HepG2 (cell line): Measurements from ENCODE around the gene STMN3. TPM values are rescaled to one million over a fixed set of nuclear protein-coding genes. Genes with fewer than 3 reads are reported as not detected.

Experiments used
- AGO1 ChIP-seq: fragments of 200-400 bp; formaldehyde crosslinking; IDR thresholded peaks from 2 replicates; pipeline ENCODE4 v1.6.1; 2017; ENCODE audit warnings: mild to moderate bottlenecking, low read depth, low read length, moderate library complexity; ENCODE audit not compliant: poor library complexity, severe bottlenecking
- ARNT2 ChIP-seq: sonication (generic); formaldehyde crosslinking; IDR thresholded peaks from 2 replicates; pipeline ENCODE4 v1.8.0; 2022; ENCODE audit warnings: mild to moderate bottlenecking, low read depth, missing genetic modification reagents, moderate library complexity
- ARNTL ChIP-seq: sonication (generic); formaldehyde crosslinking; IDR thresholded peaks from 2 replicates; pipeline ENCODE4 v1.4.0; 2020; ENCODE audit warnings: mild to moderate bottlenecking, missing genetic modification reagents
- IRF2 ChIP-seq: IDR thresholded peaks from 2 replicates; pipeline ENCODE4 v1.6.1; 2018; ENCODE audit warnings: missing genetic modification reagents, missing compliant biosample characterization
- KAT2B ChIP-seq: fragments of 150-350 bp; IDR thresholded peaks from 2 replicates; pipeline ENCODE4 v1.6.1; 2014; ENCODE audit warnings: low read depth, low read length, borderline replicate concordance
- KLF12 ChIP-seq: sonication (generic); formaldehyde crosslinking; IDR thresholded peaks from 2 replicates; pipeline ENCODE4 v1.4.0; 2020; ENCODE audit warnings: missing genetic modification reagents, borderline replicate concordance
- MAFF ChIP-seq: IDR thresholded peaks from 2 replicates; pipeline ENCODE4 v1.6.1; 2011; ENCODE audit warnings: low read depth, low read length, improper control_type of control experiment
- MED8 ChIP-seq: sonication (generic); formaldehyde crosslinking; IDR thresholded peaks from 2 replicates; pipeline ENCODE4 v1.8.1; 2023; ENCODE audit warnings: mild to moderate bottlenecking, missing genetic modification reagents; ENCODE audit not compliant: insufficient replicate concordance
- MYC ChIP-seq: sonication (generic); formaldehyde crosslinking; IDR thresholded peaks from 2 replicates; pipeline ENCODE4 v1.9.0; 2021; ENCODE audit warnings: missing genetic modification reagents, borderline replicate concordance
- PCBP1 ChIP-seq: fragments of 200-400 bp; formaldehyde crosslinking; IDR thresholded peaks from 2 replicates; pipeline ENCODE4 v1.6.1; 2017; ENCODE audit warnings: mild to moderate bottlenecking, low read depth, low read length, borderline replicate concordance
- PHF5A ChIP-seq: IDR thresholded peaks from one replicate; pipeline ENCODE4 v1.6.1; 2018; ENCODE audit warnings: low read depth, missing genetic modification reagents; ENCODE audit not compliant: unreplicated experiment
- POLR2AphosphoS2 ChIP-seq: IDR thresholded peaks from 2 replicates; pipeline ENCODE4 v1.6.1; 2011; ENCODE audit warnings: low read depth, low read length, improper control_type of control experiment
- SMAD1 ChIP-seq: sonication (generic); formaldehyde crosslinking; IDR thresholded peaks from 2 replicates; pipeline ENCODE4 v1.4.0; 2020; ENCODE audit warnings: missing genetic modification reagents, low read depth, mild to moderate bottlenecking, borderline replicate concordance
- ZNF235 ChIP-seq: sonication (generic); formaldehyde crosslinking; IDR thresholded peaks from 2 replicates; pipeline ENCODE4 v1.8.1; 2023; ENCODE audit warnings: mild to moderate bottlenecking, missing genetic modification reagents, borderline replicate concordance
- ZNF556 ChIP-seq: sonication (generic); formaldehyde crosslinking; IDR thresholded peaks from 2 replicates; pipeline ENCODE4 v1.4.0; 2020; ENCODE audit warnings: mild to moderate bottlenecking, missing genetic modification reagents, borderline replicate concordance
- ZNF558 ChIP-seq: sonication (generic); formaldehyde crosslinking; IDR thresholded peaks from 2 replicates; pipeline ENCODE4 v1.9.0; 2022; ENCODE audit warnings: mild to moderate bottlenecking, missing genetic modification reagents, borderline replicate concordance
- ZNF607 ChIP-seq: sonication (generic); formaldehyde crosslinking; IDR thresholded peaks from 2 replicates; pipeline ENCODE4 v1.5.1; 2020; ENCODE audit warnings: missing genetic modification reagents, mild to moderate bottlenecking, borderline replicate concordance
- polyA plus RNA-seq, 8 experiments: library from polyadenylated mRNA; depleted of rRNA in 3 of 8; stranded (reverse) in 7 of 8; unstranded in 1 of 8; fragments of >200 nt; fragmentation: Illumina TruSeq in 4 of 8; extraction: Trizol in 4 of 8; gene quantifications; 2 replicates each; pipeline versions ENCODE4 v1.2.1 to v1.2.3, GENCODE V29; 2011 to 2016; ENCODE audit warnings: low read depth in 4 of 8, missing spikeins in 1 of 8, mixed read lengths in 1 of 8; ENCODE audit not compliant: insufficient read depth in 1 of 8
- total RNA-seq, 5 experiments: library from RNA; depleted of rRNA; stranded (reverse); fragments of >200 nt; fragmentation: Illumina TruSeq; extraction: Trizol; gene quantifications; 2 replicates each; pipeline ENCODE4 v1.2.3, GENCODE V29; 2016; ENCODE audit warnings: low read depth in 1 of 5
- TF ChIP-seq, protein P1 (sequence below): IDR thresholded peaks from 2 replicates; pipeline ENCODE4 v1.6.1; 2016; ENCODE audit warnings: low read depth, missing genetic modification reagents, missing compliant biosample characterization
- TF ChIP-seq, protein P2 (sequence below): sonication (generic); formaldehyde crosslinking; IDR thresholded peaks from 2 replicates; pipeline ENCODE4 v1.9.0; 2021; ENCODE audit warnings: missing genetic modification reagents, mild to moderate bottlenecking, borderline replicate concordance
- TF ChIP-seq, protein P3 (sequence below), 2 experiments: sonication (generic) in 1 of 2; formaldehyde crosslinking in 1 of 2; IDR thresholded peaks; 2 replicates each; pipeline versions ENCODE4 v1.4.0 to v1.6.1; 2018 to 2020; ENCODE audit warnings: missing genetic modification reagents in 2 of 2, borderline replicate concordance in 1 of 2, low read depth in 1 of 2, mild to moderate bottlenecking in 1 of 2, missing biosample characterization in 1 of 2

STMN3 gene
- total and polyA plus RNA-seq, 2 of the 13 experiments (the other 11 are each of a cell fraction or from before 2014, with no cell fraction given): 21.0 to 48.3 TPM

DNA sequence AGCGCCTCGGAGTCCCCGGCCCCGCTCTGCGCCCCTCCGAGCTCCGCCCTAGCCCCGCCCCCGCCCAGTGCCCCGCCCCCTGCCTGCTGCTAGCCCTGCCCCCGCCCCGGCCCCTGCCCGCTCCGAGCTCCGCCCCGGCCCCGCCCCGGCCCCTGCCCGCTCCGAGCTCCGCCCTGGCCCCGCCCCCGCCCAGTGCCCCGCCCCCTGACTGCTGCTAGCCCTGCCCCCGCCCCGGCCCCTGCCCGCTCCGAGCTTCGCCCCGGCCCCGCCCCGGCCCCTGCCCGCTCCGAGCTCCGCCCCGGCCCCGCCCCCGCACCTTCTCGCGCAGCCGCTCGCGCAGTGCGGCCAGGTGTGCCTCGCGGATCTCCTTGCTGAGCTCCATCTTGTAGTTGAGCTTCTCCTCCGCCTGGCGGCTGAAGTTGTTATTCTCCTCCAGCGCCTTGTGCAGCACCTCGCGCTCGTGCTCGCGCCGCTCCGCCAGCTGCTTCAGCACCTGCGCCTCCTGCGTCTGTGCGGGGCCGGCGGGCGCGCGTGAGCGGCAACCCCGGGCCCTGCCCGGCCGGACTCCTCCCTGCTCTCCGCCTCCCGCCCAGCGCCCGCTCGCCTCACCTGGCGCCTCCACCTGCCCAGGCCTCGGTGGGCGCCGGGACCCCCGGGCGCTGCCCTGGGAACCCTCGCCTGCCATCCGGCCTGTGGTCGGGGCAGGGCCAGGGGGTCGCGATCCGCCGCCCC, 11.3 kb downstream of the STMN3 start (continued):
- TF ChIP-seq, protein P1, sequence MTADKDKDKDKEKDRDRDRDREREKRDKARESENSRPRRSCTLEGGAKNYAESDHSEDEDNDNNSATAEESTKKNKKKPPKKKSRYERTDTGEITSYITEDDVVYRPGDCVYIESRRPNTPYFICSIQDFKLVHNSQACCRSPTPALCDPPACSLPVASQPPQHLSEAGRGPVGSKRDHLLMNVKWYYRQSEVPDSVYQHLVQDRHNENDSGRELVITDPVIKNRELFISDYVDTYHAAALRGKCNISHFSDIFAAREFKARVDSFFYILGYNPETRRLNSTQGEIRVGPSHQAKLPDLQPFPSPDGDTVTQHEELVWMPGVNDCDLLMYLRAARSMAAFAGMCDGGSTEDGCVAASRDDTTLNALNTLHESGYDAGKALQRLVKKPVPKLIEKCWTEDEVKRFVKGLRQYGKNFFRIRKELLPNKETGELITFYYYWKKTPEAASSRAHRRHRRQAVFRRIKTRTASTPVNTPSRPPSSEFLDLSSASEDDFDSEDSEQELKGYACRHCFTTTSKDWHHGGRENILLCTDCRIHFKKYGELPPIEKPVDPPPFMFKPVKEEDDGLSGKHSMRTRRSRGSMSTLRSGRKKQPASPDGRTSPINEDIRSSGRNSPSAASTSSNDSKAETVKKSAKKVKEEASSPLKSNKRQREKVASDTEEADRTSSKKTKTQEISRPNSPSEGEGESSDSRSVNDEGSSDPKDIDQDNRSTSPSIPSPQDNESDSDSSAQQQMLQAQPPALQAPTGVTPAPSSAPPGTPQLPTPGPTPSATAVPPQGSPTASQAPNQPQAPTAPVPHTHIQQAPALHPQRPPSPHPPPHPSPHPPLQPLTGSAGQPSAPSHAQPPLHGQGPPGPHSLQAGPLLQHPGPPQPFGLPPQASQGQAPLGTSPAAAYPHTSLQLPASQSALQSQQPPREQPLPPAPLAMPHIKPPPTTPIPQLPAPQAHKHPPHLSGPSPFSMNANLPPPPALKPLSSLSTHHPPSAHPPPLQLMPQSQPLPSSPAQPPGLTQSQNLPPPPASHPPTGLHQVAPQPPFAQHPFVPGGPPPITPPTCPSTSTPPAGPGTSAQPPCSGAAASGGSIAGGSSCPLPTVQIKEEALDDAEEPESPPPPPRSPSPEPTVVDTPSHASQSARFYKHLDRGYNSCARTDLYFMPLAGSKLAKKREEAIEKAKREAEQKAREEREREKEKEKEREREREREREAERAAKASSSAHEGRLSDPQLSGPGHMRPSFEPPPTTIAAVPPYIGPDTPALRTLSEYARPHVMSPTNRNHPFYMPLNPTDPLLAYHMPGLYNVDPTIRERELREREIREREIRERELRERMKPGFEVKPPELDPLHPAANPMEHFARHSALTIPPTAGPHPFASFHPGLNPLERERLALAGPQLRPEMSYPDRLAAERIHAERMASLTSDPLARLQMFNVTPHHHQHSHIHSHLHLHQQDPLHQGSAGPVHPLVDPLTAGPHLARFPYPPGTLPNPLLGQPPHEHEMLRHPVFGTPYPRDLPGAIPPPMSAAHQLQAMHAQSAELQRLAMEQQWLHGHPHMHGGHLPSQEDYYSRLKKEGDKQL (CRISPR knock-in tag): no peak
- TF ChIP-seq, protein P2, sequence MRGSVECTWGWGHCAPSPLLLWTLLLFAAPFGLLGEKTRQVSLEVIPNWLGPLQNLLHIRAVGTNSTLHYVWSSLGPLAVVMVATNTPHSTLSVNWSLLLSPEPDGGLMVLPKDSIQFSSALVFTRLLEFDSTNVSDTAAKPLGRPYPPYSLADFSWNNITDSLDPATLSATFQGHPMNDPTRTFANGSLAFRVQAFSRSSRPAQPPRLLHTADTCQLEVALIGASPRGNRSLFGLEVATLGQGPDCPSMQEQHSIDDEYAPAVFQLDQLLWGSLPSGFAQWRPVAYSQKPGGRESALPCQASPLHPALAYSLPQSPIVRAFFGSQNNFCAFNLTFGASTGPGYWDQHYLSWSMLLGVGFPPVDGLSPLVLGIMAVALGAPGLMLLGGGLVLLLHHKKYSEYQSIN (CRISPR knock-in tag): no peak
- TF ChIP-seq ZNF556 (CRISPR knock-in tag) (peak; percentile 53; the same call in 1 of the 2 replicates), ARNTL (CRISPR knock-in tag) (no peak), SMAD1 (CRISPR knock-in tag) (no peak), ZNF607 (peak; percentile 82), ARNT2 (CRISPR knock-in tag) (no peak; the same call in 1 of the 2 replicates), KAT2B (no peak), MAFF (no peak), ZNF558 (CRISPR knock-in tag) (no peak), MYC (peak; percentile 88), PCBP1 (no peak), MED8 (CRISPR knock-in tag) (no peak), ZNF235 (peak; percentile 41; the same call in 1 of the 2 replicates), IRF2 (CRISPR knock-in tag) (0 out of 2 replicates have a peak, but pooled peaks have one; percentile 27), KLF12 (CRISPR knock-in tag) (no peak), AGO1 (no peak), POLR2AphosphoS2 (no peak), PHF5A (CRISPR knock-in tag) (peak; percentile 38)
- TF ChIP-seq, protein P3, sequence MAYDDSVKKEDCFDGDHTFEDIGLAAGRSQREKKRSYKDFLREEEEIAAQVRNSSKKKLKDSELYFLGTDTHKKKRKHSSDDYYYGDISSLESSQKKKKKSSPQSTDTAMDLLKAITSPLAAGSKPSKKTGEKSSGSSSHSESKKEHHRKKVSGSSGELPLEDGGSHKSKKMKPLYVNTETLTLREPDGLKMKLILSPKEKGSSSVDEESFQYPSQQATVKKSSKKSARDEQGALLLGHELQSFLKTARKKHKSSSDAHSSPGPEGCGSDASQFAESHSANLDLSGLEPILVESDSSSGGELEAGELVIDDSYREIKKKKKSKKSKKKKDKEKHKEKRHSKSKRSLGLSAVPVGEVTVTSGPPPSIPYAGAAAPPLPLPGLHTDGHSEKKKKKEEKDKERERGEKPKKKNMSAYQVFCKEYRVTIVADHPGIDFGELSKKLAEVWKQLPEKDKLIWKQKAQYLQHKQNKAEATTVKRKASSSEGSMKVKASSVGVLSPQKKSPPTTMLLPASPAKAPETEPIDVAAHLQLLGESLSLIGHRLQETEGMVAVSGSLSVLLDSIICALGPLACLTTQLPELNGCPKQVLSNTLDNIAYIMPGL (CRISPR knock-in tag; IDR thresholded peaks at IDR 0.05; ENCODE audit: borderline replicate concordance in 1 of 2, low read depth in 1 of 2): peak; percentile 72 to 73; a peak in 3 of 4 replicates
